ENCODE results near the gene EPN3. TPM values are rescaled to one million over a fixed set of nuclear protein-coding genes. Genes with fewer than 3 reads are reported as not detected.

EPN3 gene
- total RNA-seq, 1 donor from 2014 or later: 5.3 TPM

DNA sequence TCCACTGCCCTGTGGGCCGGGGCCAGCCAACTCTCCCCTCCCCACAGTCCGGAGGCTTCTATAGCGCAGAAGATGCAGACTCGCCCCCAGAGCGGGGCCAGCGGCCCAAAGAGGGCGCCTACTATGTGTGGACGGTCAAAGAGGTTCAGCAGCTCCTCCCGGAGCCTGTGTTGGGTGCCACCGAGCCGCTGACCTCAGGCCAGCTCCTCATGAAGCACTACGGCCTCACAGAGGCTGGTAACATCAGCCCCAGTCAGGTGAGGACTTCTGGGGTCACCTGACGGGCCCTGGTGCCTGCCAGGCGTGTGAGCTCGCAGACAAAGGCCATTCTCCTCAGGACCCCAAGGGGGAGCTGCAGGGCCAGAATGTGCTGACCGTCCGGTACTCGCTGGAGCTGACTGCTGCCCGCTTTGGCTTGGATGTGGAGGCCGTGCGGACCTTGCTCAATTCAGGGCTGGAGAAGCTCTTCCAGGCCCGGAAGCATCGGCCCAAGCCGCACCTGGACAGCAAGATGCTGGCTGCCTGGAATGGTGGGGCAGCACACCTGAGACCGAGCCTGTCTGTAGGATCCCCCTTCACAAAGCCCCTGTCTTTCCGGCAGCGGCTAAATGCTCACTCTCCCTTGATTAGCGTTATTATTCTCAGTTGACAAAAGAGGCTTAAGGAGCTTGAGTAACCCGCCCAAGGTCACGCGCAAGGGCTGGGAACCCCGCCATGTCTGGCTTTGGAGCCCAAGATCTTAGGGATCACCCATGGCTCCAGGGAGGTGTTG, 18.3 kb downstream of the EPN3 start:
- peak; percentile 52 for DNase-seq

DNA sequence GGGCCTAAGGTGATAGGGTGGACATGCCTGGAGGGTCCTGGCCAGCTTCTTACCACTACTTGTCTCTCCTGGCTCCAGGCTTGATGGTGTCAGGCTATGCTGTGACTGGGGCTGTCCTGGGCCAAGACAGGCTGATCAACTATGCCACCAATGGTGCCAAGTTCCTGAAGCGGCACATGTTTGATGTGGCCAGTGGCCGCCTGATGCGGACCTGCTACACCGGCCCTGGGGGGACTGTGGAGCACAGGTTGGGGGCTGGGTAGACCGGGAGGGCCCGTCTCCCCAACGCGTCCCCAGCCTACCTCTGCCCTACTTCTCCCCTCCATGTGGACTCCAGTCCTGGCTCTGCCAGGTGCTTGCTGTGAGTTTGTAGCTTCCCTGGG, 18.9 kb downstream of the EPN3 start:
- no peak for DNase-seq

DNA sequence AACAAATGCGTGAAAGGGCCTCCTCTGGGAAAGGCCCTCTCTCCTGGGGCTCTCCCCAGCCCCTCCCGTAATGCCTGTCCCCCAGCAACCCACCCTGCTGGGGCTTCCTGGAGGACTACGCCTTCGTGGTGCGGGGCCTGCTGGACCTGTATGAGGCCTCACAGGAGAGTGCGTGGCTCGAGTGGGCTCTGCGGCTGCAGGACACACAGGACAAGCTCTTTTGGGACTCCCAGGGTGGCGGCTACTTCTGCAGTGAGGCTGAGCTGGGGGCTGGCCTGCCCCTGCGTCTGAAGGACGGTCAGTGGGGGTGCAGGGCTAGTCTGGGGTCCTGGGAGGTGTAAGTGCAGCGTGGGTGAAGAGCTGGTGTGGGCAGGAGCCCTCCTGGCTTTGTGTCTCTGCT, 19.3 kb downstream of the EPN3 start:
- DNase-seq: no peak

DNA sequence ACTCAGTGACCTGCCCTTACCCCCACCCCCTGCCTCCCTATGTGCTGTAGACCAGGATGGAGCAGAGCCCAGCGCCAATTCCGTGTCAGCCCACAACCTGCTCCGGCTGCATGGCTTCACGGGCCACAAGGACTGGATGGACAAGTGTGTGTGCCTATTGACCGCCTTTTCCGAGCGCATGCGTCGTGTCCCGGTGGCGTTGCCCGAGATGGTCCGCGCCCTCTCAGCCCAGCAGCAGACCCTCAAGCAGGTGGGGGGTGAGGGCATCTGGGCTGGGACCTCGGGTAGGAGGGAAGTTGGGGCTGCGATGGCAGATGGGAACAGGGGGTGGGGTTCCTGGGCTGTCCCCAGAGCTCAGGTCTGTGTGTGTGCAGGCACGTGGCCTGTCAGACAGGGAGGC, 21.7 kb downstream of the EPN3 start:
- no peak for DNase-seq

DNA sequence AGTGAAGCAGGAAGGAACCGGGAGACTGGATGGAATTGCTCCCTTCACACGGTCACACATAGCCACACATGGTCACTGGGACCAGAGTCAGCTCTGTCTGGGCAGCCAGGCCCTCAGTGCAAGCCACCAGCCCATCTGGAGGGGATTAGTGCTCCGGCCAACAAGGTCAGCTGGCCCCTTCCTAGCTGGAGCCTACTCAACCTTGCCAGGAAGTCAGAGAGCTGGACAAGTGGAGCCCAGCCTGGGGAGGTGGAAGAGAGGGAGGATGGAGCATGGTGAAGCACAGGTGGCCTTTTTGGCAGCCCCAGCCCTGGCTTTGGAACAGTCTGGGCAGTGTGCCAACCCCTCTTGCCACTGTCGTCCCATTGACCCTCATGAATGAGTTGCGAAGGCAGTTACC, 24.3 kb downstream of the EPN3 start:
- peak; percentile 60 for DNase-seq

DNA sequence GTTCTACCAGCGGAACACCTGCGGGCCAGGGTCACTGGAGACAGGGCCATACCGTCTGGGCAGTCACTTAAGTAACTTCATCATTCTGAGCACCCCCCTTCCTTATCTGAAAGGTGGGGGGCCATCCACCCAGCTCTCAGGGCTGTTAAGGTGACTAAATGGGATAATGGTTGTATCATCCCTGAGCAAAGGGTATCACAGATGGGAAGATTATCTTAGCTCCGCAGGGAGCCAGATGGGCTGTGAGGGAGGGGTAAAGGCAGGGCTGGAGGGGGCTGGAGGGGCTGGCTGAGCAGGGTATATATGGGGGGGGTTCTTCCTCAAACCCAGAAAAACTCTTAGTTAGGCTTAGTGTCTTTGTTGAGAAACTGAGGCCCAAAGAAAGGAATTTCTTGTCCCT, 25.1 kb downstream of the EPN3 start:
- no peak for DNase-seq

DNA sequence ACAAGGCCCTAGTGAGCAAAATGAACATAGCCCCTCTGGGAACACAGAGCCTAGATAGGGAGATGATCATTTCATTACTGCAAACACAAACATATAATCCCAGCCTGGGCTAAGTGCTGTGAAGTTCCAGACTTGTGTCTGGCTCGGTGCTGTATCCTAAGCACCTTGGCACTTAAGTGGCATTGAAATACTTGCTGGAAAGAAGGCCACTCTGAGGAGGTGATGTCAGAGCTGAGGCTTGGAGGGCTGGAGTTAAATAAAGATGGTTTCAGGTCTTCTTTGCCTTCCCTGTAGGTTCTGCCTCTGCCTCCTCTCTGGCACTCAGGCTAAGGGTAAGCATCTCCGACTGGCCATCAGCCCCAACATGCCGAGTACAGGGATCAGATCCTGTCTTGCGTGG, 25.6 kb downstream of the EPN3 start:
- no peak for DNase-seq

DNA sequence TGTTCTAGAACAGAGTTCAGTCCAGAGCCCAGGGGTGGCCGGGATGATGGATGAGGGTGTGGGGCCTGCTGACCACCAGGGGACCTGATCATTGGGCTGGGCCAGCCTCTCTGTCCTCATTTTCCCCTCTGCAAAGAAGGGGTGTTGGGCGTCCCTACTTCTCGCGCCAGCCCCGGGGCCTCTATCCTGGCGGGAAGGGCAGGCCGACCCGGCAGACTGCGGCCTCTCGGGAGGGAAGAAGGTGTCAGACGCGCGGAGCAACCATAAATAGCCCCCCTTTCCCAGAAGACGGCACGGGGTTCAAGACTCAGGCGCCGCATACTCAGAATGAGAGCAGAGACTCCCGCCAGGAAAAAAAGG, 26.0 kb downstream of the EPN3 start:
- no peak for DNase-seq

DNA sequence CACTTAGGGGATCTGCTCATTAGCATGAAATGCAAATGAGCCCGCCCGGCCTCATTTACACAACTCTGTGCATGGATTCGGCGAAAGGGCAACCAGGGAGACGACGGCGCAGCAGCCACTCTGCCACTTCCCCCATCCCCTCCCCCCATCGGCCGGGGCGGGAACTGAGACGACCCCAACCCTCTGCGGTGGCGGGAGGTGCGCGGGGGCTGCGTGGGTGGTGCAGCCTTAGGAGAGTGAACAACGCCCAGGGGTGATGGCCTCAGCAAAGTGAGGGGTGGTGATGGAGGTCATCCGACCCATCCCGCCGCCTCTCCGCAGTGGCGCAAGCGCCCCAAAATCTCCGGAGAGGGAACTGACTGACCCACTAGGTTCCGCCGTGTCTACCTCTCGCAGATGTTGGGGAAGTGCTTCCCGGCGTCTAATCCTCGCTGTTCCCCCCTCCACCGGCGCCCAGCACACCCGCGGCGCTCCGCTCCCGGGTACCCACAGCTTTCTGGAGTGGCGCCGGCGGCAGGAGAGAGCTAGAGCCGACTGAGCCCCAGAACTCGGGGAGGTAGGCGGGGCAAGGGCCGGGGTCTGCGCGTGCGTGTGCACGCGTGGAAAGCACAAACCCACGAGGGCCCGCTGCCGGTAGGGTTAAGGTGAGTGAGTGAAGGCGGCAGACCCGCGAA, 26.5 kb downstream of the EPN3 start:
- no peak for DNase-seq

DNA sequence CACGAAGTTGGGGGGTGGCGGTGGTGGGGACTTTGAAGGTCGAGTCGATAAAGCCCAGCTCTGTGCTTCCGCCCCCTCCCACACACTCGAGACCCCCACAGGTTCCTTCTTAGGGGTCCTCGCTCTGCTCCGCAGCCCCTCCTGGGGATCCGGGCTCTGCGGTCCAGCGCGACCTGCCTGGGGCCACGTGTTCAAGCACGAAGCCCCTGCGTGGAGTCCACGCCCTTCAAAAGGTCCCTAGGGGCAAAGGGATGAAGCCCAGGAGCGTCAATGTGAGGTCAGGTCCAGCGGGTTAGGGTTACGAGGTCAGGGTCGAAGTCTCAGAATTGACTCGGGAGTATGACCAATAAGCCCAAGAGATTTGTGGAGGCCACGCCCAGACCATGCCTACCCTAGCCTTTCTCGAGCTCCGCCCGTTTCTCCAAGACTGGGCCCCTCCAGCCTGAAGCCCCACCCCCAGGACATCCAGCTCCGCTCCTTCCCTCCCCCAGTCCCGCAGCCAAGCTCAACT, 27.2 kb downstream of the EPN3 start:
- peak; percentile 70 for DNase-seq

DNA sequence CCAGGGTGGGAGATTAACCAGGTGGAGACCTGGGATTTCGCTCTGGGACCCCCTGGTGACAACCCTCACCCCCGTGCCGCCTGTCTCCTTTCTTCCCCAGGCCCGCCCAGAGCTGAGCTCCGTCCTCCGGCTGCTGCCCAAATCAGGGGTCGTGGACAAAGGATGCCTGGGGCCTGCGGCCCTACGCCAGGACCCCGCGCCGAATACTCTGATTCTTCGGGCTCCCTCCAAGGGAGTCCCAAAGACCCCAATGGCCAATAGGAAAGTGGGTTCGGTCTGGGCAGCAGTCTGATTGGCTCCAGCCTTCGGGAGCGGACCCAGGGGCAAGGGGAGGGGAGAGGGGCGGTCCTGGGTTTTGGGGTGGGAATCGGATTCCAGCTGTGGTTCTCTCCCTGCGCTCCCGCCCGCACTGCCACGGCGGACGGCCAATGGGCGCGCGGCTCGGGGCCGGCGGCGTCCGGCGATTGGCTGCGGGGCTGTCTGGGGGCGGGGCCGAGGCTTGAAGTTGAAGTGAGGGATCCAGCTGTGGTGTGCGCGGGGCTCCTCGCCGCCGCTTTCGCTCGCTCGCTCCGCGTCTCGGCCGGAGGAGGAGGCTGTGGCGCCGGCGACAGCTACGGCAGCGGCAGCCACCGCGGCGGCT, 27.8 kb downstream of the EPN3 start, which contains the start of gene CACNA1G:
TSS of gene CACNA1G (plus strand) at position 531 of the 640 bp plus-strand sequence. CDS start 745 bp downstream, outside the sequence.
- peak; percentile 94 for DNase-seq

DNA sequence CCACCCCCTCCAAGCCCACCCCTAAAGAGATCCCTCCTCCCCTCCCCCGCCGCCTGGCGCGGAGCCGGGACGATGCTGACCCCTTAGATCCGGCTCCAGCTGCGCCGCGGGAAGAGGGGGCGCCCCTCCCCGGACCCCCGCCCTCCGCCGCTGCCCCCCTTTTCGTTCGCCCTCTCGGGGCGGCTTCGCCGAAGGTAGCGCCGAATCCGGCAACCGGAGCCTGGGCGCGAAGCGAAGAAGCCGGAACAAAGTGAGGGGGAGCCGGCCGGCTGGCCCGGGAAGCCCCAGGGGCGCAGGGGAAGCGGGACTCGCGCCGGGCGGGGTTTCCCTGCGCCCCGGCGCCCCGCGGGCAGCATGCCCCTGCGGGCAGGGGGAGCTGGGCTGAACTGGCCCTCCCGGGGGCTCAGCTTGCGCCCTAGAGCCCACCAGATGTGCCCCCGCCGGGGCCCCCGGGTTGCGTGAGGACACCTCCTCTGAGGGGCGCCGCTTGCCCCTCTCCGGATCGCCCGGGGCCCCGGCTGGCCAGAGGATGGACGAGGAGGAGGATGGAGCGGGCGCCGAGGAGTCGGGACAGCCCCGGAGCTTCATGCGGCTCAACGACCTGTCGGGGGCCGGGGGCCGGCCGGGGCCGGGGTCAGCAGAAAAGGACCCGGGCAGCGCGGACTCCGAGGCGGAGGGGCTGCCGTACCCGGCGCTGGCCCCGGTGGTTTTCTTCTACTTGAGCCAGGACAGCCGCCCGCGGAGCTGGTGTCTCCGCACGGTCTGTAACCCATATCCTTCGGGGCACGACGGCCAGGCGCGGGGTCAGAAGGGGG, 28.6 kb downstream of the EPN3 start:
- DNase-seq: no peak

DNA sequence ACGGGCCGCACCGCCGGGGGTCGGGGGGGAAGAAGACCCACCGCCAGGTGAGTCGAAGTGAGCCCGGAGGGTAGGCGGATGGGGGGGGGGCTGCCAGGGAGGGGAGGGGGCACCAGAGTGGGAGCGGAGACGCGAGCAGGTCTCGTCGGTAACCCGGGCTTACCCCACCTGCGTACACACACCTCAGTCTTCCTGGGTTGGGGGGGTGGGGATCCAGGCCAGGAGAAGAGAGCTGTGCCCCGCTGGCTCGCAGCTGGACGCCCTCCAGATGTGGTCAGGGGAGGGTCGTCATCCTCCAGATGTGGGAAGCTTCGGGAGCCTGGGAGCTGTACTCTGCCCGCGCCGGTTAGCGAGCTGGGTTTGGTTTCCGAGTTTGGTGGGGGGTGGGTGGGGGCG, 29.2 kb downstream of the EPN3 start:
- no peak for DNase-seq

DNA sequence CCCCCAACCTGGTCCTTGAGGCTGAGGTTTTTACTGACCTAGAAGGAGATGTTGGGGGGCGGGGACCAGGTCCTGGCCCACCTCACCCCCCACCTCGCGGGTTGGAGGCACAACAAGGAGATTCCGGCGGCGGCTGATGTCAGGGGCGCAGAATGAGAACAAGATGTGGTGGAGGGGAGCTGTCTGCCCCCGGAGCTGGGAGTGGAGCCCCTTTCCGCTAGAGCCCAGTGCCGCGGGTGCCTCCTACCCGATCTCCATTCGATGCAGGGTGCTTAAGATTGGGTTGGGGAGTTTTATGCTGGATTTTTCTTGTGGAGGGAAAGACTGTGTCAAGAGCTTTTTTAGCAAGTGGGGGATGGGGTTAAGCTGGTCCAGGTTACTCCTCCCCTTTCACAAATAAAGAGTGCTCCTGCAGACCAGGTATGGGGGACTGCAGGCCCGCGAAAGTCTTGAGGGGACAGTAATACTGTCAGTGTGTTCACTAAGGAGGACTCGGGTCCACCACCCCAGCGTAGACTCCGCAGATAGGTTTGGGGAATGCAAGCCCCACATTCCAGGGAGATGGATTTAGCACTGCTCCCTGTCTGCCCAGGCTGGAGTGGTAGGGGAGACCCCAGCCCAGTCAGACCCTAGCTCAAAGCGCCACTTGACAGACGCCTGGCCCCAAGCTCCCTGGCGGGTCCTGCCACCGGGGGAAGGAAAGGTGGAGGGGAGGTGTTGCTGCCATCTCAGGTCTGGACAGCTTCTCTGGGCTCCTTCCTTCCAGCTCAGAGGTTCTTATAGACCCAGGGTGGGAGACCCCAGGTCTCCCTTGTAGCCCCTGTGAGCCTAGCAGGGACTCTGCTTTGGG, 29.9 kb downstream of the EPN3 start:
- no peak for DNase-seq

DNA sequence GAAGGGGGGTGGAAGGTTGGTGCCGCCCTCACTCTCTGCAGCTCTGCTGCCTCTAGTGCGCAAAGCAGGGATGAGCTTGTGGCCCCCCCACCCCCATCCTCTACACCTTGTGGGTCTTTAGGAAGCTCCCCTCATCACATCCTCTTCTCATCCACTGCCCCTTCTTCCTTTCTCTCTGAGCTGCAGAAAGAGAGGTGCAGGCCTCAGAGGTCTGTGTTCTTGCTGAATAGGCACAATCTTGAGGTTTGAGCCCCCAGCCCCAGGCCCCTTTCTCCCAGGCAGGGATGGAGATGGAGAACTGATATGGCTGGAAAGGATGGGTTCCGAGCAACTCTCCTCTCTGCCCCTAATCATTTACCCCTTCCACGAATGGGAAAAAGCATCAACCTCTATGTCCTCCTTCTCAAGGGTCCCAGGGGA, 30.6 kb downstream of the EPN3 start:
- DNase-seq: no peak

DNA sequence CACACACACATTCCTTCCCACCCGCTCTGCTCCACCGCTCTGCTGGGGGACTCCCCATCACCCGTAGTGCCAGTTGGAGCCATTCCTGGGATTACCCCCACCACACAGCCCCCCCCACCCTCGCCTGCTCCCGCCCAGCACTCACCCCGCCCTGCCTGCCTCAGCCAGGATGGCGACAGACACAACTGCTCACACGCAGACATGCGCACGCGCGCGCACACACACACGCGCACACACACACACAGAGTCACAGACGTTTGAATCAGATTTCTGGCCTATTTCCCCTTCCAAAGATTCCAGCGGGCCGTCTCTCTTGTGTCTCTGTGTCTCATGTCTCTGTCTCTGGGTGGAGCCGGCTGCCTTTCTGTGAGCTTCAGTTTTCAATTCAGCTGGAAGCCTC, 32.4 kb downstream of the EPN3 start:
- DNase-seq: peak; percentile 94

DNA sequence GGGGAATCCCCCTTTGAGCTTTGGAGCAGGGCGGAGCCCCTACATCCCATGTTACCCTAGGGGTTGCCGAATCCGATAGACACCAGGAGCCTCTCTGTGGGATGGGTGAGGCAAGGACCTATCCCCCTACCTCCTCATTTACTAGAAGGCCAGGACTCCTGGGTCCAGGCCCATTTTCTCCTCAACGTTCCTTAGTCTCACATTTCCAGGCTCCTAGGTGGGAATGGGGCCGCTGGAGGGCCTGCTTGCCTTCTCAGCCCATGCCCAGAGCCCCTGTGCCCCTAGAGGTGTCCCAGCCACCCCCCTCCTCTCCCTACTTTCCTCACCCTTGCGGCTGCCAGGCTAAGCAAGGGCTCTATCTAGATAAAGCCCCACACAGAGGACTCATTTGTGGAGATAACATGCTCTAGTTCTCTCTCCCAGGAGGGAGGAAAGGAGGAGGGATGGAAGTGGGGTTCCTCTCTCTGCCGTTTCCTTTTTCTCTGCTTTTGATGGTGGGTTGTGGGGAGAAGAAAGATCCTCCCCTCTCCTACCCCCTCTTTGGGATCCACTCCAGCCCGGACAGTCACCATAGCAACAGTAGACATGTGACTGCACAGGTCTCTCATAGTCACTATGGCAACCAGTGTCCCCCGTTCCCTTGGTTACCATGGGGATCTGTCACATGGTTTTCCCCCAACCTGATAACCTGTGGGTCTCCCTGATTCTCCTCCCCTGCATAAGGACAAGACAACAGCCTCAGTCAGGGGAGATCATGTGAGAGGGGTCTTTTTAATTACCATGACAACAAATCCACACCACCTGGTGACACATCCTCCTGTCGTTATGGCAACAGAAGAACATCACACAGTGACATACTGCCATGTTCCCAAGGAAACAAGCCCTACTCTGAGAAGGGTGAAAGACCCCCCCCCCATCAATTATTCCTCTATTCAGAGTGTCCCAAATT, 33.1 kb downstream of the EPN3 start:
- DNase-seq: peak; percentile 32

DNA sequence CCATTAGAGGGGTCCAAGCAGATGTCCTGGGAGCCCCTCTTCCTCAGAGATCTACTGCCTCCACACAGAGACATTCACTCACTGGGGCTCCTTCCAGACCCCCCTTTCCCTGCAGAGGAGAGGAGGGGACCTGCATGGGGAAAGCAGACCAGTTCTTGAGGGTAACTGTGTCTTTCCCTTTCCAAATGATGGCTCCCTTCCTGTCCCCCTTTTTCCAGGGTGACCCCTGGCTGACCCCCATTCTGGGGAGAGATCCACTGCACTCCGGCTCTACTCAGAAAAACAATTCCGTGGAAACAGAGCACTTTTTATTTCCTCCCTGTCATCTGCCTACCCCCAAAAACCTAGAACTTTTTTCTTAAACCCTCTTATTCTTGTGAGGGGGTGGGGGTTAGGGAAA, 34.4 kb downstream of the EPN3 start:
- no peak for DNase-seq

DNA sequence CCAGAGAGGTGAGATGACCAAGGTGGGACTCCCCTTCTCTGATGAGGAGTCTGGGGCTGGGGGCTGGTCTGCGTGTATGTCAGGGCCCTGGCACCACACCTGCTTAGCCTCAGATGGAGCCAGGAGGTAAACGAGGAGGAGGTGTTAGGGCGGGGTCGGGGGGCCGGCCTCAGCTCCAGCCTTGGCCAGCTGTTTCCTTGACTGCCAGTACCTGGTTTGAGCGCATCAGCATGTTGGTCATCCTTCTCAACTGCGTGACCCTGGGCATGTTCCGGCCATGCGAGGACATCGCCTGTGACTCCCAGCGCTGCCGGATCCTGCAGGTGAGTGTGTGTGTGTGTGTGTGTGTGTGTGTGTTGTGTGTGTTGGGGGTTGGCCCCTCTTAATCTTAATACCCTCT, 36.1 kb downstream of the EPN3 start:
- DNase-seq: no peak

DNA sequence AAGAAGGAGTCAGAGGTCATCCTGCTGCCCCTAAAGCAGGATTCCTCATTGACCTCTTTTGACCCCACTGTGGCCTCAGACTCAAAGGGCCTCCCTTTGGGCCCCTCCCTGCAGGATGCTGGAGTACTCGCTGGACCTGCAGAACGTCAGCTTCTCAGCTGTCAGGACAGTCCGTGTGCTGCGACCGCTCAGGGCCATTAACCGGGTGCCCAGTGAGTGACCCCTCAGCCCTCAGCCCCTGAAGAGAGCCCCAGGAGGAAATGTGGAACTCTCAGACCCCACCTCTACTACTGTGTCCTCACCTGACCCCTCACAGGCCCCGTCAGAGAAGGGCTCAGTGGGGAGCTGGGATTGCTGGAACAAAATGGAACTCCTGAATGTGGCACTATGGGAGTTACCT, 37.1 kb downstream of the EPN3 start:
- DNase-seq: no peak
